GM12878 (cell line): ENCODE results near the gene RPS6KC1. TPM values are rescaled to one million over a fixed set of nuclear protein-coding genes. Genes with fewer than 3 reads are reported as not detected.

Experiments
- ATF2 ChIP-seq: IDR thresholded peaks from 2 replicates; pipeline ENCODE4 v1.6.1; 2012; ENCODE audit warnings: low read length, inconsistent platforms
- BHLHE40 ChIP-seq, 2 experiments: fragments of 450-650 bp in 1 of 2; IDR thresholded peaks; 2 replicates each; pipeline ENCODE4 v1.6.1; 2011 to 2017; ENCODE audit warnings: low read depth in 2 of 2, borderline replicate concordance in 1 of 2, improper control_type of control experiment in 1 of 2, low read length in 1 of 2, mild to moderate bottlenecking in 1 of 2
- CBFB ChIP-seq: IDR thresholded peaks from 2 replicates; pipeline ENCODE4 v1.6.1; 2016; ENCODE audit warnings: antibody characterized with exemption, low read depth
- CBX5 ChIP-seq: sonication (generic); IDR thresholded peaks from 2 replicates; pipeline ENCODE4 v1.6.1; 2016; ENCODE audit warnings: low read depth, moderate library complexity, mild to moderate bottlenecking, inconsistent platforms
- CHD4 ChIP-seq: fragments of 200-600 bp; sonication (generic); IDR thresholded peaks from 2 replicates; pipeline ENCODE4 v1.6.1; 2016; ENCODE audit warnings: mild to moderate bottlenecking
- EGR1 ChIP-seq, 2 experiments: IDR thresholded peaks; 1 replicate in 1 of 2; 2 replicates in 1 of 2; pipeline ENCODE4 v1.6.1; 2011 to 2012; ENCODE audit warnings: low read depth in 2 of 2, low read length in 2 of 2, borderline replicate concordance in 1 of 2, mild to moderate bottlenecking in 1 of 2, moderate library complexity in 1 of 2
- GATAD2B ChIP-seq: fragments of 450-650 bp; conservative IDR thresholded peaks from 2 replicates; pipeline ENCODE4 v1.6.1; 2017; ENCODE audit warnings: low read depth, mild to moderate bottlenecking, moderate library complexity
- KLF5 ChIP-seq: fragments of 450-650 bp; IDR thresholded peaks from 2 replicates; pipeline ENCODE4 v1.6.1; 2014; ENCODE audit warnings: mild to moderate bottlenecking; ENCODE audit not compliant: partially characterized antibody
- LARP7 ChIP-seq: fragments of 450-650 bp; IDR thresholded peaks from 2 replicates; pipeline ENCODE4 v1.6.1; 2017; ENCODE audit warnings: mild to moderate bottlenecking
- NFXL1 ChIP-seq: fragments of 450-650 bp; IDR thresholded peaks from 2 replicates; pipeline ENCODE4 v1.6.1; 2017; ENCODE audit warnings: antibody characterized with exemption, mild to moderate bottlenecking, borderline replicate concordance
- NFYA ChIP-seq: IDR thresholded peaks from 2 replicates; pipeline ENCODE4 v1.6.1; 2011; ENCODE audit warnings: low read depth, mild to moderate bottlenecking, low read length, improper control_type of control experiment, borderline replicate concordance
- POU2F2 ChIP-seq: IDR thresholded peaks from 3 replicates; pipeline ENCODE4 v1.6.1; 2011; ENCODE audit warnings: low read depth, mild to moderate bottlenecking, low read length, borderline replicate concordance
- RAD51 ChIP-seq: fragments of 450-650 bp; IDR thresholded peaks from 2 replicates; pipeline ENCODE4 v1.6.1; 2016; ENCODE audit warnings: moderate library complexity, mild to moderate bottlenecking, inconsistent platforms
- RB1 ChIP-seq: fragments of 450-650 bp; formaldehyde crosslinking; IDR thresholded peaks from 2 replicates; pipeline ENCODE4 v1.6.1; 2017; ENCODE audit warnings: mild to moderate bottlenecking, borderline replicate concordance
- RCOR1 ChIP-seq: conservative IDR thresholded peaks from 2 replicates; pipeline ENCODE4 v1.6.1; 2012; ENCODE audit warnings: low read depth, low read length, improper control_type of control experiment
- RFX5 ChIP-seq: IDR thresholded peaks from 2 replicates; pipeline ENCODE4 v1.6.1; 2011; ENCODE audit warnings: low read depth, low read length, improper control_type of control experiment
- STAT3 ChIP-seq: IDR thresholded peaks from 2 replicates; pipeline ENCODE4 v1.6.1; 2011; ENCODE audit warnings: low read depth, low read length, improper control_type of control experiment
- TBL1XR1 ChIP-seq: IDR thresholded peaks from 2 replicates; pipeline ENCODE4 v1.6.1; 2012; ENCODE audit warnings: low read depth, low read length, improper control_type of control experiment
- TCF12 ChIP-seq: IDR thresholded peaks from 2 replicates; pipeline ENCODE4 v1.6.1; 2011; ENCODE audit warnings: low read depth, mild to moderate bottlenecking, low read length
- polyA plus RNA-seq, 11 experiments: library from polyadenylated mRNA; depleted of rRNA in 4 of 11; unstranded in 6 of 11; stranded (reverse) in 5 of 11; fragments of >200 nt; fragmentation: Nextera tagmentation in 4 of 11; fragmentation: Illumina TruSeq in 1 of 11; extraction: Ambion mirVana in 4 of 11; extraction: Trizol in 1 of 11; gene quantifications; 1 replicate in 1 of 11; 2 replicates in 10 of 11; pipeline versions ENCODE4 v1.2.1 to v1.2.3, GENCODE V29; 2011 to 2016; ENCODE audit warnings: inconsistent platforms in 2 of 11, missing spikeins in 2 of 11, low read depth in 1 of 11
- total RNA-seq, 4 experiments: library from RNA; depleted of rRNA in 3 of 4; stranded (reverse); fragments of >200 nt in 3 of 4; fragmentation: Illumina TruSeq in 1 of 4; extraction: Trizol in 1 of 4; gene quantifications; 2 replicates each; pipeline versions ENCODE4 v1.2.1 to v1.2.3, GENCODE V29; 2013 to 2021
- TF ChIP-seq, protein P1 (sequence below): fragments of 450-650 bp; IDR thresholded peaks from 2 replicates; pipeline ENCODE4 v1.6.1; 2017; ENCODE audit warnings: low read depth, mild to moderate bottlenecking, moderate library complexity
- TF ChIP-seq, protein P2 (sequence below): IDR thresholded peaks from 2 replicates; pipeline ENCODE4 v1.6.1; 2012; ENCODE audit warnings: low read depth, low read length, improper control_type of control experiment
- TF ChIP-seq, protein P3 (sequence below): fragments of 450-650 bp; IDR thresholded peaks from 2 replicates; pipeline ENCODE4 v1.6.1; 2016; ENCODE audit warnings: mild to moderate bottlenecking
- TF ChIP-seq, protein P4 (sequence below): fragments of 450-650 bp; conservative IDR thresholded peaks from 2 replicates; pipeline ENCODE4 v1.6.1; 2017; ENCODE audit warnings: mild to moderate bottlenecking, moderate library complexity

The RPS6KC1 gene
- total and polyA plus RNA-seq, 10 of the 15 experiments (the other 5 are each of a cell fraction or from before 2014, with no cell fraction given), result 2.9 to 17.3 (median 12.2) TPM

DNA sequence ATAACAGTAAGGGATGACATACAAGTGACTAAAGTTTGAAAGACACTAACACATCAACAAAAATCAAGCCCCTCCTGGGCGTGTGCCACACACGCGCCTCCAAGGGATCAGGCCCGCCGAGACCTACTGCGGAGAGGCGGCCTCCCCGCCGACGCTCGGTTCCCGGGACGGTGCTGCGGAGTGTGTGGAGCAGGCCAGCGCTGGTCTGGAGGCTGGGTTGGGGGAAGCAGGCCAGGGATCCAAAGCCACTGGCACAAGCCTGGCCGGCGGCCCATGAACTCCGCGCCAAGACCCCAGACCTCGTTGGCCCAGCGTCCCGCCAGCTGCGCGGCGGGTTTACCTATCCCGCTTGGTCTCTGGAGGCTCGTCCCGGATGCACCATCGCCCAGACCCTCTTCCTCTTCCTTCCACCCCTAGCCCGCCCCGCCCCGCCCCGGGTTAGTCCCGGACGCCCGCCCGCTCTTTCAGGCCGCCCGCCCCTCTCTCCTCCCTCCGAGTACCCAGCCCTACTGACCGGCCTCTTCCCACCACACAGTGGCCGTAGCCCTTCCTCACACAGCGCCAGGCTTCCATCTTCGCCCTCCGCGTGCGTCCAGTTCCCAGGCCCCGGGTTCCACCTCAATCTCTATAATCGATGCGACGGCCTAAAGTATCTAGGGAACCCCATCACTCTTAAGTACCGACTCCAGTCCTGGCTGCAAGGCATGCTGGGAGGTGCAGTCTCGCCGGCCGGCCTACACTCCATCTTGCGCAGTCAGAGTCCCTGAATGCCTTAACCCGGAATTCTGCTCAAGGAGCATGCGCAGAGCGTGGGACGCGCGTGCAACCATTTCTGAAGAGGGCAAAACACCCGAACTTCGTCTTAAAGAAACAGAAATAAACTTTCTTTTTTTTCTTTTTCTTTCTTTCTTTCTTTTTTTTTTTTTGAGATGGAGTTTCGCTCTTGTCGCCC, 35.7 kb upstream of the RPS6KC1 start, which contains the start of gene ANGEL2 (continued):
- TF ChIP-seq, protein P1, sequence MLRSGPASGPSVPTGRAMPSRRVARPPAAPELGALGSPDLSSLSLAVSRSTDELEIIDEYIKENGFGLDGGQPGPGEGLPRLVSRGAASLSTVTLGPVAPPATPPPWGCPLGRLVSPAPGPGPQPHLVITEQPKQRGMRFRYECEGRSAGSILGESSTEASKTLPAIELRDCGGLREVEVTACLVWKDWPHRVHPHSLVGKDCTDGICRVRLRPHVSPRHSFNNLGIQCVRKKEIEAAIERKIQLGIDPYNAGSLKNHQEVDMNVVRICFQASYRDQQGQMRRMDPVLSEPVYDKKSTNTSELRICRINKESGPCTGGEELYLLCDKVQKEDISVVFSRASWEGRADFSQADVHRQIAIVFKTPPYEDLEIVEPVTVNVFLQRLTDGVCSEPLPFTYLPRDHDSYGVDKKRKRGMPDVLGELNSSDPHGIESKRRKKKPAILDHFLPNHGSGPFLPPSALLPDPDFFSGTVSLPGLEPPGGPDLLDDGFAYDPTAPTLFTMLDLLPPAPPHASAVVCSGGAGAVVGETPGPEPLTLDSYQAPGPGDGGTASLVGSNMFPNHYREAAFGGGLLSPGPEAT, result peak; percentile 85; the same call in 1 of the 2 replicates
- TF ChIP-seq CHD4, result no peak
- TF ChIP-seq KLF5, result no peak
- no peak for TF ChIP-seq ATF2
- TF ChIP-seq EGR1 (IDR thresholded peaks at IDR 0.05; ENCODE audit: borderline replicate concordance in 1 of 2, low read depth in 2 of 2, low read length in 2 of 2), result 0 out of 3 replicates have a peak, but pooled peaks of 1 of the 2 experiments have one; percentile 10
- TF ChIP-seq LARP7, result peak; percentile 80
- peak; percentile 69; the same call in 1 of the 2 replicates for TF ChIP-seq GATAD2B
- TF ChIP-seq, protein P2, sequence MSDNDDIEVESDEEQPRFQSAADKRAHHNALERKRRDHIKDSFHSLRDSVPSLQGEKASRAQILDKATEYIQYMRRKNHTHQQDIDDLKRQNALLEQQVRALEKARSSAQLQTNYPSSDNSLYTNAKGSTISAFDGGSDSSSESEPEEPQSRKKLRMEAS, result peak; percentile 22
- TF ChIP-seq CBFB, result peak; percentile 34; the same call in 1 of the 2 replicates
- 0 out of 2 replicates have a peak, but pooled peaks have one; percentile 13 for TF ChIP-seq CBX5
- TF ChIP-seq, protein P3, sequence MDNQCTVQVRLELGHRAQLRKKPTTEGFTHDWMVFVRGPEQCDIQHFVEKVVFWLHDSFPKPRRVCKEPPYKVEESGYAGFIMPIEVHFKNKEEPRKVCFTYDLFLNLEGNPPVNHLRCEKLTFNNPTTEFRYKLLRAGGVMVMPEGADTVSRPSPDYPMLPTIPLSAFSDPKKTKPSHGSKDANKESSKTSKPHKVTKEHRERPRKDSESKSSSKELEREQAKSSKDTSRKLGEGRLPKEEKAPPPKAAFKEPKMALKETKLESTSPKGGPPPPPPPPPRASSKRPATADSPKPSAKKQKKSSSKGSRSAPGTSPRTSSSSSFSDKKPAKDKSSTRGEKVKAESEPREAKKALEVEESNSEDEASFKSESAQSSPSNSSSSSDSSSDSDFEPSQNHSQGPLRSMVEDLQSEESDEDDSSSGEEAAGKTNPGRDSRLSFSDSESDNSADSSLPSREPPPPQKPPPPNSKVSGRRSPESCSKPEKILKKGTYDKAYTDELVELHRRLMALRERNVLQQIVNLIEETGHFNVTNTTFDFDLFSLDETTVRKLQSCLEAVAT, result 0 out of 2 replicates have a peak, but pooled peaks have one; percentile 75
- no peak for TF ChIP-seq TCF12
- TF ChIP-seq NFYA, result no peak
- peak in 1 of 2 experiments; percentile 16; a peak in 1 of 4 replicates for TF ChIP-seq BHLHE40 (IDR thresholded peaks at IDR 0.05; ENCODE audit: borderline replicate concordance in 1 of 2, low read depth in 2 of 2, low read length in 1 of 2)
- TF ChIP-seq, protein P4, sequence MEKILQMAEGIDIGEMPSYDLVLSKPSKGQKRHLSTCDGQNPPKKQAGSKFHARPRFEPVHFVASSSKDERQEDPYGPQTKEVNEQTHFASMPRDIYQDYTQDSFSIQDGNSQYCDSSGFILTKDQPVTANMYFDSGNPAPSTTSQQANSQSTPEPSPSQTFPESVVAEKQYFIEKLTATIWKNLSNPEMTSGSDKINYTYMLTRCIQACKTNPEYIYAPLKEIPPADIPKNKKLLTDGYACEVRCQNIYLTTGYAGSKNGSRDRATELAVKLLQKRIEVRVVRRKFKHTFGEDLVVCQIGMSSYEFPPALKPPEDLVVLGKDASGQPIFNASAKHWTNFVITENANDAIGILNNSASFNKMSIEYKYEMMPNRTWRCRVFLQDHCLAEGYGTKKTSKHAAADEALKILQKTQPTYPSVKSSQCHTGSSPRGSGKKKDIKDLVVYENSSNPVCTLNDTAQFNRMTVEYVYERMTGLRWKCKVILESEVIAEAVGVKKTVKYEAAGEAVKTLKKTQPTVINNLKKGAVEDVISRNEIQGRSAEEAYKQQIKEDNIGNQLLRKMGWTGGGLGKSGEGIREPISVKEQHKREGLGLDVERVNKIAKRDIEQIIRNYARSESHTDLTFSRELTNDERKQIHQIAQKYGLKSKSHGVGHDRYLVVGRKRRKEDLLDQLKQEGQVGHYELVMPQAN, result peak; percentile 73
- TF ChIP-seq TBL1XR1, result no peak
- no peak for TF ChIP-seq STAT3
- TF ChIP-seq RCOR1, result no peak
- no peak for TF ChIP-seq RFX5
- no peak for TF ChIP-seq RAD51
- peak; percentile 15; the same call in 1 of the 3 replicates for TF ChIP-seq POU2F2
- peak; percentile 19; the same call in 1 of the 2 replicates for TF ChIP-seq RB1
- no peak for TF ChIP-seq NFXL1
